HG02970 (cell line): ENCODE data around the gene EDIL3.
"Not testable (repeated sequence)": the region's sequence is repeated elsewhere in the genome, so short reads cannot be mapped to it uniquely, and the experiment has no call there.

Experiments
- ATAC-seq: cut with Tn5 transposase; IDR thresholded peaks from one replicate; pipeline ENCODE4 v1.9.1; 2021; ENCODE audit warnings: mild to moderate bottlenecking, moderate library complexity, moderate number of reproducible peaks; ENCODE audit not compliant: unreplicated experiment, low FRiP score

EDIL3 gene

GRCh38 chr5:84379749-84380148 lies 4.9 kb downstream of the EDIL3 start:
- no peak for ATAC-seq

- ATAC-seq: no peak
These were observed 5.7 kb downstream of the EDIL3 start for GRCh38 chr5:84378961-84379360.

- no peak for ATAC-seq
These were observed 6.3 kb downstream of the EDIL3 start for GRCh38 chr5:84378420-84378819.

- no peak for ATAC-seq
These were observed 8.3 kb downstream of the EDIL3 start for GRCh38 chr5:84376346-84376745.

GRCh38 chr5:84374568-84374967 lies 10.1 kb downstream of the EDIL3 start:
- no peak for ATAC-seq

GRCh38 chr5:84373506-84373905 lies 11.2 kb downstream of the EDIL3 start:
- ATAC-seq: no peak

GRCh38 chr5:84372066-84372695 lies 12.5 kb downstream of the EDIL3 start:
- ATAC-seq: no peak

- ATAC-seq: no peak
These were observed 14.5 kb downstream of the EDIL3 start for GRCh38 chr5:84370176-84370575.

GRCh38 chr5:84364043-84364442 lies 20.6 kb downstream of the EDIL3 start:
- no peak for ATAC-seq

- ATAC-seq: no peak
These were observed 22.5 kb downstream of the EDIL3 start for GRCh38 chr5:84362061-84362720.

GRCh38 chr5:84361572-84361971 lies 23.1 kb downstream of the EDIL3 start:
- no peak for ATAC-seq

- no peak for ATAC-seq
These were observed 24.6 kb downstream of the EDIL3 start for GRCh38 chr5:84360056-84360455.

GRCh38 chr5:84354101-84354500 lies 30.6 kb downstream of the EDIL3 start:
- ATAC-seq: no peak

GRCh38 chr5:84344788-84345187 lies 39.9 kb downstream of the EDIL3 start:
- no peak for ATAC-seq

- ATAC-seq: no peak
These were observed 41.5 kb downstream of the EDIL3 start for GRCh38 chr5:84343171-84343570.

GRCh38 chr5:84332106-84332505 lies 52.6 kb downstream of the EDIL3 start:
- no peak for ATAC-seq

- ATAC-seq: no peak
These were observed 57.1 kb downstream of the EDIL3 start for GRCh38 chr5:84327591-84327990.

GRCh38 chr5:84322646-84323045 lies 62.0 kb downstream of the EDIL3 start:
- no peak for ATAC-seq

GRCh38 chr5:84317826-84318225 lies 66.9 kb downstream of the EDIL3 start:
- not testable (repeated sequence) for ATAC-seq

- ATAC-seq: not testable (repeated sequence)
These were observed 72.4 kb downstream of the EDIL3 start for GRCh38 chr5:84312280-84312679.

GRCh38 chr5:84309850-84310249 lies 74.8 kb downstream of the EDIL3 start:
- not testable (repeated sequence) for ATAC-seq

GRCh38 chr5:84306601-84307000 lies 78.1 kb downstream of the EDIL3 start:
- no peak for ATAC-seq
